ENCODE measurements around the gene TCF4.

The TCF4 gene

DNA sequence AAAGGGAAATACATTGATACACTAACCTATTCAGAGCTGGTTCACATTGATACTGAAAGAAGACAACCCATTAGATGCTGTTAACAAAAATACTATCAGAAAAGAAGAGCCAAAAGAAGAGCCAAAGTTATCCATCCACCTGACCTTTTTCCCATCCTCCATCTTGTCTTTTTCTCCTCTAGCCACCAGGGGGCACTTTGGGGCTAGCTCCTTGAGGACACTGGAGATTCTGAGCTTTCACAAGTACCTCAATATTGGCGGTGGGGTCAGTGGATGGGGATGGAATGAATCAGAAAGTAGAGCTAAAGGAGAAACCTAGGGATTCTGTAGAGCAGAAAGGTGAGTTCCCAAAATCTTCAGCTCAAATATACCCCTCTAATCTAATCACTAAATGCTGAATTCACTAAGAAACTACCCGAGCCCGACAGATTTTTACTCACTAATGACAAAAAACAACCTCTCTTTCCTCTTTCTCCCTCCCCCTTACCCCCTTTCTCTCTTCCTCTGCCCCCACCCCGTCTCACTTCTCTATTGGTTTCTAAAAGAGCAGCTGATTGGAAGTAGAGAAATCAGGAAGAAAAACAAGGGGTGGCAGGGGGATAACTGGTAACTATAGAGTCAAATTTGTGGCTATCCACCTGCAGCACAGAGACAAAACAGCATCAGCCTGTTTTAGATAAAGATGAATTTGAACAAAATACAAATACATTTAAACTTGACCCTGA lies 203.3 kb downstream of the TCF4 start:
- no peak for DNase-seq (ENCODE audit: low spot score)

DNA sequence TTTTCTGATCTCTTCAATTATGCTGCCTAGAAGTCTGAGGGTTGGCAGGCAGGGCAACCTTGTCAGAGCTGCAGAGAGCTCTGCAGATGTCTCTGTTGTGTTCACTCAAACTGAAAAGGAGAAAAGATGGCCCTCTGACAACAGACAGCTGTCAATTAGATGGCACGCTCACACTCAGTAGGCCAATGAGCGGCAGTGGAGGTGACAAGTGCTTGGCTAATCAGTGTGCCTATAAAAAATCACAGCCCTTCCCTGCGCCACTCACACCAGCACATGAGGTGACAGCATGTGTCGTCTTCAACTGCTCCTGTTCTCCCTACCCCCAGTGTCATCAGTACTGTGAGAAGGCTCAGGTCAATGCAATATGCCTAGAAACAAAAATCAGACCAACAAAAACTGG lies 203.9 kb downstream of the TCF4 start:
- no peak for DNase-seq (ENCODE audit: low spot score)

DNA sequence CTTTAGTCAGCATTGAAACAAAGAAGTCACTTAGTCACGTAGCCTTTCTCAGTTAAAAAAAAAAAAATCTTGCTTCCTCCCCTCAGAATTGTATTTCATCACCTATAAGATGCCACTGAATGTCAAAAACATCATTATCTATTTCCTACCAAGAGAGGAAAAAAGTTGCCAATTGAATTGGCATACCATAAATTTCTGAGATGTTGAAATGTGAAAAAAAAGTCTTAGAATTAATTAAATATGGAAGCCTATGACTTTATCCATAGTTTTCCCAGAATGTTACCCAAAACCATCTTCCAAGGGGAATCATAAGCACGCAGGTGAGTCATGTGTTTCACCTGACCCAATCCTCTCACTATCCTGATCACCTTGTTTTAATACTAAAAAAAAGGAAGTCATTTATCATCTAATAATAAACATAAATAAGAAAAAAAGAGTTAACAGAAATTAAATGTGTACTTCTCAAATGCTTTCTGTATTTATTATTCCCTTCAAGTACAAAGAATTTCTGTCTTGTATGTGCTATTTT lies 205.7 kb downstream of the TCF4 start:
- DNase-seq (ENCODE audit: low spot score) = no peak

DNA sequence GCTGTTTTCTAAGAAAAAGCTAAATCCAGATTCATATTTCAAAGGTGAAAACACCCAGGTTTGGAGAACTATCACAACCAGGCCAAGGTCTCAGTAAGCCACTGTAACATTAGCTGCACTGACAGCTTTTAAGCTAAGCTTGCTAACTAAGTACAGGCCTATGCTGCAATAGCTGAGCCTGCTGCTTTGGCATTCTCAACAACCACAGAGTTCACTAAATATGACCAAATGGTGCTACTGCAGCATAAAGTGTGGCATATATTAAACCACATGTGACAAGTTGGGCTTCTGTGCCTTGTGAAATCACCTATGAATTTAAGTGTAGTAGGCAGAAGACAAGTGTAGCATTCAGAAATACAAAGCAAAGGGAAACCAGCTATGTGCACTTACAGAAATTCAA lies 206.7 kb downstream of the TCF4 start:
- DNase-seq (ENCODE audit: low spot score) = no peak

DNA sequence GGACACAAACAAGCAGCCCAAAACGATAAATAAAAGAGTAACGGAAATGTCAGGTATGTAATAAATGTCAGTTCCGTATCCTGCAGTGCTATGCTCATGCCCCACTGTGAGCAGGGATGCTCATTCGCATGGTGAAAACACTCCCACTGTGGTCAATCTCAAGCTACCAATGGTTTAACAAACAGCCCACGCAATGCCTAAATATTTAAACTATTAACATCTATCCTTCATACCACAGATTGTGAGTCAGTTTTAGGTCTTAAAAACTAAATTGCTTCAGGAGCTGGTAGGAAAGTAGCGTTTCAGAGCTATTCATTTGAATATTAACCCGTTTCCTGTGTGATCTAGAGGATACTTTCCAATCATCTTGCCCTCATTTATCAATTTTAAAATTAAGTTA lies 207.4 kb downstream of the TCF4 start:
- no peak for DNase-seq (ENCODE audit: low spot score)

DNA sequence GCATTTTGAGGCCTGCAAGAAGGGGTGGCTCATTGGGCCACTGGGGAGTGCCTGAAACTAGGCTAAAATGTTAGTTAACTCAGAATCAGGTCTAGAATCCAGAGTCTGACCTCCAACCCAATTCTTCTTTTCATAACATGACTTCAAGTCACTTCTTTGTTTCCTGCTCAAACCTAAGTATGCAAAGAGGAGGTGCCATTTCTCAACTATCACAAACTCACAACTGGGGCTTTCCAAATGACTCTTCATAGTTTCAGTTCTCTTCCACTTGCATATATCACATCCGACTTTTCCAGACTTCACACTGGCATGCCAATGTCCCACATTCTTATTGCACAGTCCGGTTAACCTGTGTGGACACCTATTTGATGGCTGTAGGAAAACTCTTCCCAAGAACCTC lies 211.6 kb downstream of the TCF4 start:
- DNase-seq (ENCODE audit: low spot score) = no peak

DNA sequence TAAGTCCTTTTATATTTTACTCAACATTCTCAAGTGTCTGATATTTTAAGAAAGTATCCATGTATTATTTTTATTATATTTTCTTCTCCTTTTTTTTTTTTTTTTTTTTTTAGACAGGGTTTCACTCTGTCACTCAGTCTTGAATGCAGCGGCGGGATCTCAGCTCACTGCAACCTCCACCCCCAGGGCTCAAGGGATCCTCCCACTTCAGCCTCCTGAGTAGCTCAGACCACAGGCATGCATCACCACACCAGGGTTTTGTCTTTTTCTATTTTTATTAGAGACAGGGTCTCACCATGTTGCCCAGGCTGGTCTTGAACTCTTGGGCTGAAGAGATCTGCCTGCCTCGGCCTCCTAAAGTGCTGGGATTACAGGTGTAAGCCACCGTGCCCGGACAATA lies 212.1 kb downstream of the TCF4 start:
- DNase-seq (ENCODE audit: low spot score) = no peak

DNA sequence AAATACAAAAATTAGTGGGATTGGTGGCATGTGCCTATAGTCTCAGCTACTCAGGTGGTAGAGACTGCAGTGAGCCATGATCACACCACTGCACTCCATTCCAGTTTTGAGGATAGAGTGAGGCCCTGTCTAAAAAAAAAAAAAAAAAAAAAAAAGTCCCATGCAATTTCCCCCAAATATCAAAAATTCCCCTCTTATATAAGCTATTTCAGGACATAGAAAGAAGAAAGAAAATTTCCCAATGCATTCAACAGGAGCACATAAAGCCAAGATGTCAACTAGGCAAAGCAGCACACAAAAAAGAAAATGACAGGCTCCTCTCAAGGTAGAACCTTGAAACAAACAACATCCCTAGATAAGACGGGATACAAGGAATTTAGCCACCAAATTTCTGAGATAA lies 213.3 kb downstream of the TCF4 start:
- DNase-seq (ENCODE audit: low spot score) = no peak

DNA sequence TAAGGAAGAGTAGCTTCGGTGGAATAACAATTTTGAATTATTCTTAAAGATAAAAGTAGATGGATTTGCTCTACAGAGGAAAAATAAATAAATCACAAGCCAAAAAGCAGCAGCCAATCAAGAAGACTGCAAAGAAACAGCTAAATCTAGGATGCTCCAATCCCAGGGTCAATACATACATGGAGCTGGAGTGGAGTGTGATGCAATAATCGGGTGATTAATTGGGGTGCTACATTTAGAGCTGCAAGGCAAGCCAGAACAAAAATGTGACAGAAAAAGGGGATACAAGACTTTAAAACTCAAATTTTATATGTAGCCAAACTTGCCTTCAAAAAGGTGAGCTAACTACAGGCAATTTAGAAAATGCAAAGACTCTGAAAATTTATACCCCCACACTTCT lies 215.8 kb downstream of the TCF4 start:
- DNase-seq (ENCODE audit: low spot score) = no peak

DNA sequence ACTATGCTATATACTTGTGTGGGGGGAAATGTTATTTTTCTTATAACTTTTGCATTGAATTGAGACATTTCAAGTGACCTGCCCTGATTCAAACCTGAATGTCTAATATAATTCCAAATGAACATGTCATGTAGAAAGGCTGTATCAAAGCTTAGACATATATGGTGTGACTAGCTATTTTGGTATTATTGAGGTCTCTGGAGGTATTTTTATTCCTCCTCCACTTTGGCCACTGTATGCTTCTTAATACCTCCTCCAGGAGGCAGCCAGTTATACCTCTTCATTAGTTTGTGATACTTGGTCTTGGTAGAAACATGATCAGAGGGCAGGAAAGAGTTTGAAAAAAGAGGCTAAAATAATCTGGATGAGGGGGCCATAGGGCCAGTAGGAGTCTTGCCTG lies 217.1 kb downstream of the TCF4 start:
- no peak for DNase-seq (ENCODE audit: low spot score)

DNA sequence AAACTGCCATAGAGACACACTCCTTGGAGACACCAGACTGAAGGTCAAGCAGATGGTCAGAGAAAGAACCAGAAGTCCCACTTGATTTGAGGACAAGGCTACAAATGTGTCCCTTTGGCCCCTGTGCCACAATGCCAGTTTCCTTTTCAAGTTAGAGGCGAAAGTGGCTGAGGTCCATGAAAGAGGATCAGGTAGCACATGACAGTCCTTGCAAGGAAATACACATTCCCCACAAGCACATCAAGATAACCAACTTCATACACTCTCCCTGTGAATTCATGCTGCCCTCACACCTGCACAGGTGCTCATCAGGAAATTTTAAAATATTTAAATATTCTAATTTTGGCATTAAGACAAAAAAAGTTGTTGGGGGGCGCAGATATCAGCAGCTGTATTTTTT lies 218.6 kb downstream of the TCF4 start:
- no peak for DNase-seq (ENCODE audit: low spot score)

DNA sequence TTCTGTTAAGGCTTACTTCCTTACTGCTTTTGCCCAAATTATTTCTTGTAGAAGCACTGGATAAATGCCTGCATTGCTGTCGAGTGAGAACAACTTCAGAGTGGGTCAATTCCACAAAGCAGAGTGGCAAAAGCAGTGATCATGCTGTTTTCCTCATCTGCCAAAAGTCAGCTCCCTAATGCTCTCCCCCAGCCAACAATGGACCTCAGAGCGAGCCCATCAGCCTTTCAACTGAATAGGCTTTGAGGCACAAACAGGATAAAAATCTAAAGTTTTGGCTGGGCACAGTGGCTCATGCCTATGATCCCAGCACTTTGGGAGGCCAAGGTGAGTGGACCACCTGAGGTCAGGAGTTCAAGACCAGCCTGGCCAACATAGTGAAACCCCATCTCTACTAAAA lies 222.7 kb downstream of the TCF4 start:
- DNase-seq (ENCODE audit: low spot score) = no peak

DNA sequence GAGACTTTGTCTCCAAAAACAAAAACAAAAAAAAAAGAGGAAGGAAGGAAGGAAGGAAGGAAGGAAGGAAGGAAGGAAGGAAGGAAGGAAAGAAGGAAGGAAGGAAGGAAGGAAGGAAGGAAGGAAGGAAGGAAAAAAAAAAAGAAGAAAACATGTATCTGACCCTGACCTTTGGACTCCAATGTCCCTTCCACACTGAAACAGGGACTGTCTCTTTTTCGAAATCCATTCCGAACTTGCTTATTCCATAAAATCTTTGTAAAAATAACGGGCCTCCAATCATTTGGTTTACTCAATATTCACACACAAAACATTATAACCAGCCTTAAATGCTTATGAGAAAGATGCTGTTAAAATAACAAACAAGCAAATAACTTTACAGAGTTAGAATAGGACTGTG lies 225.7 kb downstream of the TCF4 start:
- DNase-seq (ENCODE audit: low spot score) = no peak

DNA sequence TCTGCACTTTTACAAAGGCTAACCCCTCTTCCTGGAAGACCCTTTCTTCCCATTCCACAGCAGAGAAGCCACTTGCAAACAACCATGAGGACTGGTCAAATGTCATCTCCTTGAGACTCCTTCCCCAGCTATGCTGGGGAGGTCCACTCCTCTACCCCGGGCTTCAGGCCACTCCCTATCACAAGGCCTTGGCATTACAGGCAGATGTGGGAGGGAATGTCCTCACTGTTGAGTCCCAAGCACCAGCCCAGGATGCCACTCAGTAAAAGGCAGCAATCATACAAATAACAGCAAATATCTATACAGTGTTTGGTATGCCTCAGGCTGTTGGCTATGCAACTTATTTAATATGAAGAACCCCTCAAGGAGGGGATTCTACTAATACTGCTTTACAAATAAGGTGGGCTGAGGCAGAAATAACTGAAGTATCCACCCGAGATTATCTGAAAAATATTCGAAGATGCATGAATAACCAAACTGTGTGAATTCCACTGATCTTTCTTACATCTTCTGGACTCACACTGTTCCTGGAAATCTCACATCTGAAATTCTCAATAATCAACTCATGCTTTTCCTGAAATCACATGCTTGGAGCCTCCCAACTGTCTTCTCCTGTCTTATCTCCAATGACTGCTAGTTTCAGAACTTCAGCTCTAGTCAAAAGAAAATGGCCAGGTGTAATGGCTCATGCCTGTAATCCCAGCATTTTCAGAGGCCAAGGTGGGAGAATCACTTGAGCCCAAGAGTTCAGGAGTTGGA lies 226.3 kb downstream of the TCF4 start:
- no peak for DNase-seq (ENCODE audit: low spot score)

DNA sequence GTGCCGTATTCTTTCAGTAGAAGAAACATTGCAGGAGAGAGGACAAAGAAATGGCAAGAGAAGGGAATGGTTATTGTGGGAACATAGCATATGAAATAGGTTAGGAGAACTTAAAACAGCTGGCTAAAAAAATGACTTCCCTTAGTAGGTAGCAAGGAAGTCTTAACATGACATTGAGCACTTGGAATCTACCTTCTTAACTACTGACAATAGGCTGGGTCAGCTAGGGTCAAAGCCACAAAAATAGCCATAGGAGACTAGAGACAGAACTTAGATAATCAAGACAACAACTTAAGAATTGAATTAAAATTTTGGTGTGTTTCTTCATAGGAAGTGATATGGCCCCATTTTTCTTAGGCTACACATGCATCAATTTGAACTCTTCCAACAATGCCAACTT lies 227.9 kb downstream of the TCF4 start:
- no peak for DNase-seq (ENCODE audit: low spot score)

DNA sequence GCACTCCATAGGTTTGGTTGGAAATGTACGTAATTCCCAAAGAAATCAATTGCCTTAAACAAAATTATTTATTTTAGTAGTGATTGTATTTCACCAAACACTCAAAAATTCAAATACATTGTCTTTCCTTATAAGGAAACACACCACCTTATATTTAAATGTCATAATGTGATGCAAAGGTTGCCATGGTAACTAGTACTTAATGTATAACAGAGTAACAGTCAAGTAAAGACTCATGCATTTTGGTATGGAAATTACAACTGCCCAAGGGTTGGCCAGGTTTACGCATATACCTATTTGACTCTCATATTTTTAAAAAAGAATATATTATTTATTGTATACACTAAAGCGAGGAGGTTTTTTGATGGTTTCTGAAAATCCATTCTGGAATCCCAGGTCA lies 231.2 kb downstream of the TCF4 start:
- DNase-seq (ENCODE audit: low spot score) = no peak

DNA sequence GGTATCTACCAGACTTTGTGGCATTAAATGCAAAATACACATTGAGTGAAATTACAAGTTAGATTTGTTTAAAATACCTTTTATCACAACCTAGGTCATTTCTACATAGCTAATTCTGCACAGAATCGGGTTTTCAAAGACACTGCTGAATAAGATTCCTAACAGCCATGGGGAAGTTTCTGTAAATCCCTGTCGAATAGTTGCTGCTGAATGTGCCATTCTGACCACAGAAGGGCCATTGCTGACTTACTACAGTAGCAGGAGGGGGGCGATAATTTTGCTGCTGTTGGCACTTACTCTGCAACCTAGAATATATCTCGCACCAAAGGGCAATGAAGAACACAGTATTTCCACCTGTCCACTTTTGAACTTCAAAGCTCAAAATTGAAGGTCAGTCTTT lies 232.8 kb downstream of the TCF4 start:
- no peak for DNase-seq (ENCODE audit: low spot score)

DNA sequence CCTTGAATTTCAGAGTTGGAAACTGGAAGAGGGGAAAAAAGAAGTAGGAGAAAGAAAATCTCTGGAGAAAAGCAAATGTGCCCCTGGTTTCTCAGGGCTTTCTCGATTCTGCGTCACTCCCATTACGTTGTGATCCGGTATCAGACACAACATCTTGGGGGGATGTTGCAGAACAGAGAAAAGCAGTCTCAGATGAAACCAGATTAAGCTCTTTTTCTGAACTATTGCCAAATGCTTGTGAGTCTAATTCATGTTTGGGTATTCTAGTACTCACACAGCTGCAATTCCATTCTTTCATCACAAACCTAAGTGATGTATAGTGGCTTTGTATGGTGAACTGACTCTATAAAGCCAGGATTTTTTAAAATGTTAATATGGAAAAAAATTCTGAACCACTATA lies 233.2 kb downstream of the TCF4 start:
- no peak for DNase-seq (ENCODE audit: low spot score)

DNA sequence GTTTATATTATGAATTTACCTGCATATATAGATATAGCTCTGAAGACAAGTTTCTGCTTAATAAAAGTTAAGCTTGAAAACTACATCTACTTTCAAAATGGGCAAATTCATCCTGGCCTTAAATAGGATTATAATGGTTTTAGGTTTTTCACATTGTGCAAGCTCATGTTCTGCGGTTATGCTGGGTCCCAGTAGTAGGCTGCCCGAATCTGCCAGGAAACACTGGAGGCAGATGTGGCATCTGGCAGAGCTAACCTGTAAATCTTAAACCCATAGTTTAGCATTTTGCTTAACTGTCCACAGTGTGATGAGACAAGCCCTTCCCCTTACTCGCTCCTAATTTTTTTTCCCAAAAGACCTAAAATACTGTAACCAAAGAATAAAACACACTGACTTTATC lies 234.2 kb downstream of the TCF4 start:
- no peak for DNase-seq (ENCODE audit: low spot score)

DNA sequence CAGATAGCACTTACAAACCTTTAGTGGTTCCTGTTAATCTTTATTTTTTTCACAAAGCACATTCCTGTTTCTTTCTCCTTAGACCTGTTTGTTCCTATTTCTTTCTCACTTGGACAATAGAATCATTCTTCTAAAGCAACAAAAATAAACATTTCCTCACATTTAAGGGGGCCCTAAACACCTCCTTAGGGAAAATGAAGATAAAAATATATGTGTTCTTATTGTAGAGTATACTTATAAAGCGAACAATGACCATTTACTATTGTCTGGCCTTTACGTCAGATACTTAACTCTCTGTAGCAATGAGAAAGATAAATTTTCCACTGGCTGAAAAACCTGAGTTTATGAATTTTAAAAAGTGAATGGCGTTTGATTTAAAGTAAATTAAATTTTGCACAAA lies 234.6 kb downstream of the TCF4 start:
- no peak for DNase-seq (ENCODE audit: low spot score)

DNA sequence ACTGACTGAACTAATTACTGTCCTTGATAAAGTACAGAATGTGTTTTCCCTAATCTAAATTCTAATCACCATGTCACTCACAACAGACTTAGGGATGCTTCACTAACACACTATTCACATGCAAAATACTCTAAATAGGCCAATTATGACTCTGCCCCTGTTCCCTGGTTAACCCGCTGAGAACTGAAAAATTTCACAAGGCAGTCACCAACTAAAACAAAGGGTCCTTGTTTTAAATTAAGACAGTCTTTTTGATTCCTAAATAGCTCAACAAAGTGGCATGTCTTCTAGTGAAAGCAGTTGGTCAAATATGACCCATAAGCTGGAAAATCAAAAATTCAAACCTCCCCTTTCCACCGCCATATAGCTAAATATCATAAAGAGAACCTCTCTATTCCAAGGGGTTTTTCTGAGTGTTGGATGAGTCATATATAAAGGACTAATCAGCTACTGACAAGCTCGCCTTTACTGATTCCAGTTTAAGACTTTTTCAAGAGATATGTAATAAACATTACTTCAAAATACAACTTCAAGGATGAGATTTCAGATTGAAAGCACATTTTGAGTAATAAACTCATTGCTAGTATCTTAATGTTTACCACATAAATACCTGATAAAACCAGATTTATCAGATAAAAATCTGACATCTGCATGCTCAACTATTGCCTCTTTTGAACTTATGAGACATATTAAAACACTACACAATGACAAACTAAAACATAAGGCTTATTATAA lies 235.8 kb downstream of the TCF4 start:
- no peak for DNase-seq (ENCODE audit: low spot score)

DNA sequence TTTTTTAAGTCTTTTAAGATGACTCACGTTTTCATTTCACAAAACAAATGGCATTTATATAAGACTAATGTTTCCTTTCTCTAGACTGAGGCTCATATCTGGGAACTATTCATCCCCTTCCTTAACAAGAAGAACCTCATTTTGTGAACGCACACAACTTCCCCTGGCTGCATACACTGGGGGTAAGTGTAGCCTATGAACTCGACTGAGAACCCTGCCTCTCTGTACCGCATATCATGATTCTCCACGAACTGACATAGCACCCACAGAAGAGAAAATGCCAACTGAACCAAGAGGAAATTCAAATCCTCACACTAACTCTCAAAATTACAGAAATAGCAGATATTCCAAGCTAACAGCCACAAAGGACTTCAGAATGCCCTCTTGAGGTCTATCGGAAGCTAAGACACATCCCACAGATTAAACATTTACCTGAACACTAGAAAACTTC lies 236.7 kb downstream of the TCF4 start:
- no peak for DNase-seq (ENCODE audit: low spot score)

DNA sequence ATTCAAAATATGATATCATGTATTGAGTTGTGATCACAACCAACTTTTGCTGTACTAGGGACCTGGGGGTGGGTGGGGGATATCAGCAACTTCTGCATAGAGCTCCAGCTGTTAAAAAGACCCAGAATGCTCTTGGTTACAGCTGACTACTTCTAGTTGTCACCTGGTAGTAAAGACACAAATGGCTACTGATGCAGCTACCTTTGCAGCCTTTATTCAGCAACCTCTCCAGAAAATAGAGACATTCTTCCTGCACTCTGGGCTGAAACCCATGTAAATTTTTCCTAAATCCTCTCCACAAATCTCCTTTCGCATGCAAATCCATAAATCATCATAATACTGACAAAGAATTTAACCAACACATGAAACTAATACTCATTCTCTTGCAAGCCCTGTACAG lies 238.3 kb downstream of the TCF4 start:
- DNase-seq (ENCODE audit: low spot score) = no peak
